GM18517 (cell line): ENCODE data around the gene RC3H1.
"Not testable (repeated sequence)": the region's sequence is repeated elsewhere in the genome, so short reads cannot be mapped to it uniquely, and the experiment has no call there.

Source experiments
- ATAC-seq: cut with Tn5 transposase; IDR thresholded peaks from one replicate; pipeline ENCODE4 v1.9.1; 2021; ENCODE audit warnings: mild to moderate bottlenecking, moderate library complexity; ENCODE audit not compliant: unreplicated experiment

The RC3H1 gene, protein sequence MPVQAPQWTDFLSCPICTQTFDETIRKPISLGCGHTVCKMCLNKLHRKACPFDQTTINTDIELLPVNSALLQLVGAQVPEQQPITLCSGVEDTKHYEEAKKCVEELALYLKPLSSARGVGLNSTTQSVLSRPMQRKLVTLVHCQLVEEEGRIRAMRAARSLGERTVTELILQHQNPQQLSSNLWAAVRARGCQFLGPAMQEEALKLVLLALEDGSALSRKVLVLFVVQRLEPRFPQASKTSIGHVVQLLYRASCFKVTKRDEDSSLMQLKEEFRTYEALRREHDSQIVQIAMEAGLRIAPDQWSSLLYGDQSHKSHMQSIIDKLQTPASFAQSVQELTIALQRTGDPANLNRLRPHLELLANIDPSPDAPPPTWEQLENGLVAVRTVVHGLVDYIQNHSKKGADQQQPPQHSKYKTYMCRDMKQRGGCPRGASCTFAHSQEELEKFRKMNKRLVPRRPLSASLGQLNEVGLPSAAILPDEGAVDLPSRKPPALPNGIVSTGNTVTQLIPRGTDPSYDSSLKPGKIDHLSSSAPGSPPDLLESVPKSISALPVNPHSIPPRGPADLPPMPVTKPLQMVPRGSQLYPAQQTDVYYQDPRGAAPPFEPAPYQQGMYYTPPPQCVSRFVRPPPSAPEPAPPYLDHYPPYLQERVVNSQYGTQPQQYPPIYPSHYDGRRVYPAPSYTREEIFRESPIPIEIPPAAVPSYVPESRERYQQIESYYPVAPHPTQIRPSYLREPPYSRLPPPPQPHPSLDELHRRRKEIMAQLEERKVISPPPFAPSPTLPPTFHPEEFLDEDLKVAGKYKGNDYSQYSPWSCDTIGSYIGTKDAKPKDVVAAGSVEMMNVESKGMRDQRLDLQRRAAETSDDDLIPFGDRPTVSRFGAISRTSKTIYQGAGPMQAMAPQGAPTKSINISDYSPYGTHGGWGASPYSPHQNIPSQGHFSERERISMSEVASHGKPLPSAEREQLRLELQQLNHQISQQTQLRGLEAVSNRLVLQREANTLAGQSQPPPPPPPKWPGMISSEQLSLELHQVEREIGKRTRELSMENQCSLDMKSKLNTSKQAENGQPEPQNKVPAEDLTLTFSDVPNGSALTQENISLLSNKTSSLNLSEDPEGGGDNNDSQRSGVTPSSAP

DNA sequence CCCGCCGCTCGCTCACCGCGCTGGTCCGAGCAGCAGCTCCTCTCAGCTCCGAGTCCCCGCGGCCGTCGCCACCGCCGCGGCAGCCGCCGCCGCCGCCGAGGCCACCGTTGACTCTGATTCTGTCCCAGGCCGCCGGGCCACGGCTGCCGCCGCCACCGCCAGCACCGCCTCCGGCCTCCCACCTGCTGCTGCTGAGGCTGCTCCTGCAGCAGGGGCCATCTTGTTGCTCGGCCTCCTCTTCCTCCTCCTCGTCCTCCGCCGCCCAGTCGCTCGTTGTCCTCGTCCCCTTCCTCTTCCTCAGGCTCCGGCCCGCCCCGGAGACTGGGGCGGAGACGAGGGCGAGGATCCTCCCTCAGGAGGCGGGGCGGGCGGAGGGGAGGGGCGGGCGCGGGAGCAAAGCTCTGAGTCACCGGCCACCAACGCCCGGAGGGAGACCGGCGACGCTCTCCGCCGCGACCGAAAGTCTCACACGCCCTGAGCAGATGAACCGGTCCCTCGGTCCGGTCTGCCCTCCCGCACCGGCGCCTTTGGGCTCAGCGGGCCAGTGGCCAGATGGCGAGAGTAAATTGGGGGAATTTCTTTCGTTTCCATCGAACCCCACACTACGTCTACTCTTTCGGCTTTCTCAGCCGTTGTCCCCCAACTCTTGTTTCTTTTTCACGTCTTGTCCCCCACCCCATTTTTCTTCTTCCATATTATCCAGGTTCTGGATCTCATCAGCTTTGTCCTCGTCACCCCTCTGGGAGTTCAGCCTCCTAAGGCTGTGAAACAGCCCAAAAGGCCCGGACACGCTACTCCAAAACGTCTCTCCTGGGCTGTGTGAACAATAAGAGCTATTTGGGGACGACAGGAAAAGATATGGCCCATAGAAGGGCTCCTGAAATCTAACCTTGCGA is at the start of gene RC3H1:
Gene RC3H1 (minus strand): TSS at position 278 of the 896 bp plus-strand sequence. CDS start 29,372 bp downstream, outside the sequence.
- peak; percentile 71 for ATAC-seq

DNA sequence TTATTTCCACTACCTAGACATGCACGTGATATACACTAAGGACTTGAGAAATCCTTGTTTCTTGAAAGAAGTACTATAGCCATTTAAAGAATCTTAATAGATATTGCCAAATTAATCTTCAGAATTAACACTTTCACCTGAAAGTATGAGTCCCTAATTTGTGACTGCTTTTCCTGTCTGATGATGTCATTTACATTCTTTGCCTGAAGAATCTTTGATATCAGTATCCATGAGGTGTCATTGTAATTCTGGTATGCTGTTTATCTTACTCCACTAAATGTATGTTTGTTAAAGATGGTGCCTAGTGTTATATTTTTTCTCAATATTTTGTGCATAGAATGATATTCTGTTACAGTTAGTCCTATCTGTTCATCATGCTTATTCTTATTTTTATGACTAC is 48.5 kb upstream of the RC3H1 start:
- ATAC-seq, result no peak

DNA sequence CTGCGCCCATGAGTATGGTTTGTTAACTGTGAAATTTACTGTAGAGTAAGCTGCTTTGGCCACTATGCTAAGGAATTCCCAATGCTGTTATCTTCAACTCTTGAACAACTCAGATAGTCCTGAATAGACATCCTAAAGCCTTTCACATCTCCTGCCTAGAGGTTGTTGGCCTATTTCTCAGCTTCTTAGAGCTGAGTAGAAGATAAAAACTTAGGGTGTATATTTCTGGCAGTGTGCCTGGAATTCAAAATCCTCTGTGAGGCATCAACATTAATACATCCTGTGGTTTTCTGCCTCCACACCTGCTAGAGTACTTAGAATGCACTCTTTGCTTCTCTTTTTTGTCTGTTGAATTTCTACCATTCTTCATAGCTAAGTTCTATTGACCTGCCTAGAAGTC is 45.8 kb upstream of the RC3H1 start:
- no peak for ATAC-seq

DNA sequence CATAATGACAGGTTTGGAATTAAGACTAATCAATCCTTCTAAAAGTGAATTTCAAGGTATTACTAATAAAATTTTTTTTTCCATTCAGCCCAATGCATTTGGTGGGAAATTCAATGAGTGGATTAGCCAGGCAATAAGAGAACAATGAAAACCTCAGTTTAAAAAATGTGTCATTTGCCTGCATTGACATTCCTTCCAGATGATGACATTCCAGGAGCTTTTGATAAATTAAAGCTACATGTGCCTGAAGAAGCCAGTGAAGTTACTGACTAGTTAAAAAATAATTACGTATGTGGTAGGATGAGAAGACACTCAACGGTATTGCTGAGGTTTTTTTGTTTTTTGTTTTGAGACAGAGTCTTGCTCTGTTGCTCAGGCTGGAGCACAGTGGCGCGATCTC is 37.9 kb upstream of the RC3H1 start:
- no peak for ATAC-seq

DNA sequence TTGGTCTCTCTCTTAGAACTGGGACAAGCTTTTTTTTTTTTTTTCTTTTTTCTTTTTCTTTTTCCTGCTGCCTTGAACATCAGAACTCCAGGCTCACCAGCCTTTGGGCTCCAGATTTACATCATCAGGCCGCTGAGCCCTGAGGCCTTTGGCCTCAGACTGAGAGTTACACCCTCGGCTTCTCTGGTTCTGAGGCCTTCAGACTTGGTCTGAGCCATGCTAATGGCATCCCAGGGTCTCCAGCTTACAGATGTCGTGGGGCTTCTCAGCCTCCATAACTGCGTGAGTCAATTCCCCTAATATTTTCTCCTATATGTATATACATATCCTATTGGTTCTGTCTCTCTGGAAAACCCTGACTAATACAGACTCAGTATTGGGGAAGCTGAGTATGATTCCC is 36.5 kb upstream of the RC3H1 start:
- ATAC-seq, result no peak

DNA sequence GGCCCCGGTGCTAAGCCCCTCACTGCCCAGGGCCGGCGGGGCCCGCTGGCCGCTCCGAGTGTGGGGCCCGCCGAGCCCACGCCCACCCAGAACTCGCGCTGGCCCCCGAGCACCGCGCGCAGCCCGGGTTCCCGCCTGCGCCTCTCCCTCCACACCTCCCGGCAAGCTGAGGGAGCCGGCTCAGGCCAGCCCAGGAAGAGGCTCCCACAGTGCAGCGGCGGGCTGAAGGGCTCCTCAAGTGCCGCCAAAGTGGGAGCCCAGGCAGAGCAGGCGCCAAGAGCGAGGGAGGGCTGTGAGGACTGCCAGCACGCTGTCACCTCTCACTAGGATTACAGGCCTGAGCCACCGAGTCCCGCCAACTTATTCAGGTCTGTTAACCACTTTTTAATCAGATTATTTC is 34.5 kb upstream of the RC3H1 start:
- not testable (repeated sequence) for ATAC-seq

DNA sequence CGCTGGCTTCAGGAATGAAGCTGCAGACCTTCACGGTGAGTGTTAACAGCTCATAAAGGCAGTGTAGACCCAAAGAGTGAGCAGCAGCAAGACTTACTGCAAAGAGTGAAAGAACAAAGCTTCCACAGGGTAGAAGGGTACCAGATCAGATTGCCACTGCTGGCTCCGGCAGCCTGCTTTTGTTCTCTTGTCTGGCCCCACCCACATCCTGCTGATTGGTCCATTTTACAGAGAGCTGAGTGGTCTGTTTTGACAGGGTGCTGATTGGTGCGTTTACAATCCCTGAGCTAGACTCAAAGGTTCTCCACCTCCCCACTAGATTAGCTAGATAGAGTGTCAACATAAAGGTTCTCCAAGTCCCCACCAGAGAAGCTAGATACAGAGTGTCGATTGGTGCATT is 33.6 kb upstream of the RC3H1 start:
- not testable (repeated sequence) for ATAC-seq

DNA sequence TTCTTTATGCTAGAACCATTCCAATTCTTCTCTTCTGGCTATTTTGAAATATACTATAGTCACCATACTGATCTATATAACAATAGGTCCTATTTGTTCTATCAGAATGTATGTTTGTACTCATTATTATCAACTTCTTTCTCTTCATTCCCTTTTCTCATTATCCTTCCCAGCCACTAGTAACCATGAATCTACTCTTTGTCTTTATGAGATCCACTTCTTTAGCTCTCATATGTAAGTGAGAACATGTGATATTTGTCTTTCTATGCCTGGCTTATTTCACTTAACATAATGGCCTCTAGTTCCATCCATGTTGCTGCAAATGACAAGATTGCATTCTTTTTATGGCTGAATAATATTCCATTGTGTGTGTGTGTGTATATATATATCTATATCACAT is 31.7 kb upstream of the RC3H1 start:
- ATAC-seq, result no peak

DNA sequence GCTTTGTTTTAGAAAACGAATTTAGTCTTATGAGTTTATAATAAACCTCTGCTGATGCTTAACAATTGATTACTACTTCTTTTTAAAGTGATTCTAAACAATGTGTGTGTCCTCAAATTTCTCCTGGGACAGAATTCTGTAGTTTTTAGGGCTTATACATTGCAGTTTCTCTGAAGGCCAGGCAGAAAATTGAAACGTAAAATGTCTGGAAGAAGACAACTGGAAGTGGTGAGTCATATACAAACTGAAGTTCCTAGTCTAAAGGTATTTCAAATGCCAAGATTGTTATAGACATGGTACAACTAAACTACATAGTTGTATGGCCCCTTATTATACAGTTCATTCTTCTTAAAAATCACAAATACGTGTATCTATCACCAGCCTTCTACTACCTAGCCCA is 30.5 kb upstream of the RC3H1 start:
- no peak for ATAC-seq

DNA sequence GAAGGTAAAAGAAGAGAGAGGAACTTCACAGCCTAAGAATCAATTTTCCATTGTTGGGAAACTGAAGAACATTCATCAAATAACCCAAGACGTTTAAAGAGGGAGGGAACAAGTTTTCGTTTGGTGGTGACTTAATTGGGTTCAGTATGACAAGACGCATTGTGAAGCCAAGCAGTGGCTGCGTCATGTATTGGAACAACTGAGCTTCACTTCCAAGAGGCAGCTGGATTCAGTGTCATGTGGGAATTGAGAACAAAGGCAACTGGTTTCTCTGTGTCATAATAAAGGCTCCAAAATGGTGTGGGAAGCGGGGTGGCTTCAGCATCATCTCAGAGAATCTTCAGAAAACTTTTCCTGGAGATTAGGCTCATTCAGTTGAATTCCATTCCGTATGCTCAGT is 29.8 kb upstream of the RC3H1 start:
- ATAC-seq, result no peak

DNA sequence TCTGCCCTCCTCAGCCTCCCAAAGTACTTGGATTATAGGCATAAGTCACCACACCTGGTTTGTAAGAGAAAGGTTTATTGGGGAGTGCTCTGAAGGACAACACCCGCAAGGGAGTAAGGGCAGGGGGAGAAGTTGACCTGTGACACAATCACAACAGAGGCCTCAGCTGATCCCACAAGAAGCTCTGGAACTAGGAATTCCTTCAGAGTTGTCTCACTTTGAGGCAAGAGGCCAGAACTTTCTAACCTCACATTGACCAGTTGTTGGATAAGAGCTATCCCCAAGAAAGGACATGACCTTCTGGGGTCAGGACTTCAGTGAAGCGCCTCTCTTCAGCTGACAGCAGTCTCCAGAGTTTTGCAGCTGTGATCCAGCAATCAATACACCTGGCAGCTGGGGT is 27.4 kb upstream of the RC3H1 start:
- ATAC-seq, result no peak

DNA sequence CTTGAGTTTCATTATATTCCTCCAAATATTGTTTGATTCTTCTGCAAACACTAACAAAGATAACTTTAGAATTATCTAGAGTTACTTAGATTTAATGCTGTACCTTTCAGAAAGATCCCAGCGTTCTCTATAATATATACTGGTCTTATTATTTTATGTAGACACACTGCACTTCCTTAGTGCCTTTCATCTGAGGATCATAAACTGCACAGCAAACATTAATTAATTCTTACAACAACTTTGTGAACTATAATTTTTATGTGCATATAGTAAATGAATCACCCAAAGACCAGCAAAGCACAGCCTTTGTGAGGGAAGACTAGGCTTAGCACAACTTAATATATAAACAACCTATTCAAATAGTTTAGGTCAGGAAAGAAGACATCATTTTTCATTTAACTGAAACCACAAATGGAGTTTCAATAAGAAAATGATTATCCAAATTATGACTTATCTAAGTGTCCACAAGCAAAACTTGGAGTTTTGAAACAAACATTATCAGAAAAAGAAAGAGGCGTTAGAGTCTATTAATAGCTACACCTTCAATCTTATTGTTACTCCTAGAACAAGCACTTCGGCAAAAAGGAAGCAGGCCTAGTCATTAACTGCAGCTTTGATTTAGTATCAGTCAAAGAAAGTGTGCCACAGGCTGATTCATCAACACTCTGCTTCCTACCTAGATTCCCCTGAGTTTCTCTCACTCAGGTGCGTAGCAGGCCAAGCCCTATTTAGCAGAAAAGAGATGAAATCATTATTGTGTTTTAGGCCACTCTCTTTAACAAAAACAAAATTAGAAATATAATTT is 22.5 kb upstream of the RC3H1 start:
- no peak for ATAC-seq

DNA sequence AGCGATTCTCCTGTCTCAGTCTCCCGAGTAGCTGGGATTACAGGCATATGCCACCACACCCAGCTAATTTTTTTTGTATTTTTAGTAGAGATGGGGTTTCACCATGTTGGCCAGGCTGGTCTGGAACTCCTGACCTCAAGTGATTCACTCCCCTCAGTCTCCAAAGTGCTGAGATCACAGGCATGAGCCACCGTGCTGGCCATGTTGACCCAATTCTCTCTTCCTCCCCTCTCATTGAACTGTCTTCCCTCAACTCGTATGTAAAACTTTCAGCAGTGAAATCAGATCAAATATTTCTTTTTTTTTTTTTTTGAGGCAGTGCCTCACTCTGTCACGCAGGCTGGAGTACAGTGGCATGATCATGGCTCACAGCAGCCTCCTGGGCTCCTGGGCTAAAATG is 20.4 kb upstream of the RC3H1 start:
- not testable (repeated sequence) for ATAC-seq

DNA sequence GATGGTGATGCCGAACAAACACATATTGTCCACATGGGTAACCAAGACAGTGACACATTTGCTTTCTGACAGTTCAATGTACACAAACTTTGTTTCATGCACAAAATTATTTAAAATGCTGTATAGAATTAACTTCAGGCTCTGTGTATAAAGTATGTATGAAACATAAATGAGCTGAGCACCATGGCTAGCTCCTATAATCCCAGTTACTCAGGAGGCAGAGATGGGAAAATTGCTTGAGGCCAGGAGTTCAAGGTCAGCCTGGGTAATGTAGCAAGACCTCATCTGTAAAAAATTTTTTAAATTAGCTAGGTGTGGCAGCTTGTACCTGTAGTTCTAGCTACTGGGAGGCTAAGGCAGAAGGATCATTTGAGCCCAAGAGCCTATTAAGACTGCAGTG is 19.2 kb upstream of the RC3H1 start:
- ATAC-seq, result no peak

DNA sequence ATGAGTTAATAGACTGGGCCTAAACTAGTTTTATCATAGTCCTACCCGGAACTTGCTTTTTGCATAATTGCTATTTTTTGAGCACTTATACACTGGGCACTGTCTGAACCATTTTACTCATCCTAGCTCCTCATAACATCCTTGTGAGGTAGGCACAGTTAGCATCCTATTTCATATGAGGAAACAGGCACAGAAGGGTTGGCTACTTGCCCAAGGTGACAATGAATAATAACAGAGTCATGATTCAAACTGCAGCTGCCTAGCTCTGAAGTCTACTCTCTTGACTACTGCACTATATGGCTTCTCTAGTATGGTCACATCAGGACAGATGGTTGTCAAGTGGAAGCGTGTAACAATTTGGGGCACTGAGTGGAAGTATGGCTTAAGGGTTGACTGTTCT is 18.2 kb upstream of the RC3H1 start:
- no peak for ATAC-seq

DNA sequence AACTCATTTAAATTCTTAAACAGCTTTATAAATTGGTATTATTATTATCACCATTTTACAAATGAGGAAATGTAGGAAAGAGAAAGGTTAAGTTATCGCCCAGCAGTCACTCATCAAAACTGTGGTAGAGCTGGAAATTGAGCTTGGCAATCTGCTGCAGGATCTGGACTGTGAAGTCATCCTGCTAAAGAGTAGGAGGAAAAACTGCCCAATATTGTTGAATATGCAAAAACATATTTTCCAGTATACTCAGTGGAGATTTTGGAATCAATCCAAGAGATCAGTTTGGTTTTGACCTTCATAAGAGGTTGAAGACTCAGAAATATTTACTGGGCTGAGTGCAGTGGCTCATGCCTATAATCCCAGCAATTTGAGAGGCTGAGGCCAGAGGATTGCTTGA is 16.9 kb upstream of the RC3H1 start:
- no peak for ATAC-seq

DNA sequence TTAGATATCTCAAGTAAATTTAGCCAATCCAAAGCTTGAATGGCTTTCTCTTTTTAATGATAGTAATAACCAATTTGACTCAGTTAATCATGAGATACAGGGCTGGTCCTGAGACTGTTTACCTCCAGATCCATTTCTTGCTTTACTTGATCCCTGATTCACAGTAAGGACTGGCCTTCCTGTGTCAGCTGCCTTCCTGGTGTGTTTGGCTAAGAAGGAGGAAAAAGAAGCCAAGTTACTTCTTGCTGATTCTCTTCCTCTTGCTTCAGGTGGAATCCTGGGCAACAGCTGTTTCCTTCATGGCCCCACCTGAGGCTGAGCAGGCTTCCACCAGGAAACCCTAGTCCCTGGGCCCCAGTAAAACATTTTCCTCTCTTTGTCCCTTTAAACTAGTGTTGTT is 14.6 kb upstream of the RC3H1 start:
- no peak for ATAC-seq

DNA sequence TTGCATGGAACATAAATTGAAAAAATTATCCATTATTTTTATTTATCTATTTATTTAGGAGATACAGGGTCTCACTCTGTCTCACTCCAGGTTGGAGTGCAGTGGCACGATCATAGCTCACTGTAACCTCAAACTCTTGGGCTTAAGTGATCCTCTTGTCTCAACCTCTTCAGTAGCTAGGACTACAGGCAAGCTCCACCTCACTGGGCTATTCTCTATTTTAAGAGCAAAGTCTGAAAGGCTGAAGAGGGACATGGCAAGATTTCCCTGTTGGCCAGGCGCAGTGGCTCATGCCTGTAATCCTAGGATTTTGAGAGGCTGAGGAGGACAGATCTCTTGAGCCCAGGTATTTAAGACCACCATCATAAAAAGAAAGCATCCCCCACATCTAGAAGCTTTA is 14.0 kb upstream of the RC3H1 start:
- ATAC-seq, result no peak

DNA sequence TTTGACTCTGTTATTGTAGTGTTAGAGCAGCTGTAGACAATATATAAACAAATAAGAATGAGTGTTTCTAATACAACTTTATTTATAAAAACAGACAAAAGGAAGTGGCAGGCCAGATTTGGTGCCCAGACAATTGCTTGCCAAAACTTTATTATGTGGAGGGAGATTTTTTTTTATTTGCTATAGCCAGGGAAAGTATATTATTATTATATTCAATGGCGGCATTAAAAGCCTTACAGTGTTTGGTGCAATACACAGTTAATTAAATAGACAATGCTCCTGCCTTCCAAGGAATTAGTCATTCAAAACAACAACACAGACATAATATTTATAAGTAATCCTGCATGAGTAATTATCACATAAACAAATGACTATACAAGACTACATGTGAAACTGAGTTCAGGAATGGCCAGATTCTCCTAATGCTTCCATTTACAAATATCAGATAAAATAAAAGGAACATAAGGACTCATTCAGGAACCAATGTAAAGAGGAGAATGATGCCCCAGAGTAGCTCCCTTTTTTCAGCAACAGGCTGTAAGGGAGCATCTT is 10.6 kb upstream of the RC3H1 start:
- no peak for ATAC-seq
